ENCODE data around the gene LSM12.
"Not testable (repeated sequence)": the region's sequence is repeated elsewhere in the genome, so short reads cannot be mapped to it uniquely, and the experiment has no call there.

Gene LSM12

DNA sequence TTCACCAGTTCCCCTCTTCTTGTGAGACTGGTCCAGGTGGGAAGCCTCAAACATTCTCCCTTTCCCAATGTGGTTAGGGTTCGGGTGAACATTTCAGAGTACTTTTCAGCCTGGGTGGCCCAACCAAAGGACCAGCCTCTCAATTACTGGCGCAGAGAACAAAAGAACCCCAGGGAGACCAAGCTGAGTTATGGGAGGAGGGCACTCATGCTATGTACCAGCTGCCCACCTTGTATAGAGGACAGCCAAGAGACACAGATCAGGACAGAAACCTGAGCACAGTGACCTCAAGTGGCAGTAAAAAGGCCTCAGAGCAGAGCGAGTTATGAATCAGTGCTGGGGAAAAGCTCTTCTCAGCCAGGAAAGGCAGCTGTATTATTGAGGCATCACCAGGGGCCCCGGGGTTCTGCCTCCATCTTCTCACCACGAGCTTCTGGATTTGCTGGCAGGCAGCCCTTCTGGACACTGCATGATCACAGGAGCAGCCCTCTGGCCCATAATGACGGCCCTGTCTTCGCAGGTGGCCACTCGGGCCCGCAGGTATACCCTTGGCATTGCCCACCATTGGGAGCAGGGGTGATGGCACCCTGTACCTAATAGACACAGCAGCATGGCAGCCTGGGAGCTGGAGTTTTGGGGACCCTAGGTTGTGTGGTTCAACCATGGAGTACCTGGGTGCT is 7.9 kb upstream of the LSM12 start:
- DNase-seq: no peak

GRCh38 chr17:44071772-44072171 is 5.3 kb upstream of the LSM12 start:
- peak; percentile 59 for DNase-seq

GRCh38 chr17:44071198-44071520 is 4.7 kb upstream of the LSM12 start:
- DNase-seq: no peak

DNA sequence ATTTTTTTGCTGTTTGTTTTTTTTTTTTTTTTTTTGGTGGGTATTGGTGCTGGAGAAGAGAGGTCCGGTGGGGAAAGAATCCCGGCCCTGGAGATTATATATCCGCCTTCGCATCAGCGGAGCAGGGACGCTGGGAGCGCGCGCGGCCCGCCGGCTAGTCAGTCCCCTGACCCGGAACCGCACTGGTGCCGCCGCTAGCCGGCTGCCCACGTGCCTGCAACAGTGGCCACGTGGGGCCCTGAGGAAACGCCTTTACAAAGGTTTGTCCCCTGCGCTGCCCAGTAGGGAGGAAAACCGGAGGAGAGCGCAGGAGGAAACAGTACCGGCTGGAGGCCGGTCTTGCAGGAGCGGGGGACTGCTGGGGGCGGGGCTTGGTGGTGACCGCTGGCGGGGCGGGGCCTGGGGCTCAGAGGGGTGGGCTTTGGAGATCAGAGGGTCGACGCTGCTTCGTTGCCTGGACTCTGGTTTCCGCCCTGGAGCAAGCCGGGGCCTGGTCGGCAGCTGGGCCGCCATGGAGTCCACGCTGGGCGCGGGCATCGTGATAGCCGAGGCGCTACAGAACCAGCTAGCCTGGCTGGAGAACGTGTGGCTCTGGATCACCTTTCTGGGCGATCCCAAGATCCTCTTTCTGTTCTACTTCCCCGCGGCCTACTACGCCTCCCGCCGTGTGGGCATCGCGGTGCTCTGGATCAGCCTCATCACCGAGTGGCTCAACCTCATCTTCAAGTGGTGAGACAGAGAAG is 4.2 kb upstream of the LSM12 start, which contains the start of gene G6PC3:
Gene G6PC3, plus strand, starts transcription at position 281 of the 743 bp plus-strand sequence. Its CDS starts 231 bp downstream, at position 512.
- peak; percentile 99 for DNase-seq

DNA sequence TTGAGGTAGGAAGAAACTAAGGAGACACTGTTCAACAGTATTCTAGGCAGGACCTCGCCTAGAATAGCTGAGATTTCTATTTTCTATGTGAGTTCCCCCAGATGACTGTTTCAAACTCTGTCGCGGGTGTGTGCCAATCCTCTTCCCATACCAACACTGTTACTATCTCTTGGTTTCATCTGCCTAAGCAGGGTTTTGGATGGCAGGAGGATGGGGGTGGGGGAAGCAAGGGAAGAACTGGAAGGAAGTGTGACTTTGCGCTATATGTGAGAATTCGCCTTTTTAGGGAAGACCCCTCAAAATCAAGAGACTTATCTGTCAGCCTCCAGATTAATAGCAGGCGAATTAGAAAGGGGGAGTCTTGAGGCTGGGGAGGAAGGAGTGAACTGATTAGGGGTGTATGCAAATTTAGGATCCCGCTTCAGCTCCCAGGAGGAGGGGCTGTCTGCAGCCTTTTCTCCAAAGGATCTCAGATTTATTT is 3.5 kb upstream of the LSM12 start:
- DNase-seq: no peak

GRCh38 chr17:44067545-44067940 is 1.1 kb upstream of the LSM12 start:
- DNase-seq: no peak

DNA sequence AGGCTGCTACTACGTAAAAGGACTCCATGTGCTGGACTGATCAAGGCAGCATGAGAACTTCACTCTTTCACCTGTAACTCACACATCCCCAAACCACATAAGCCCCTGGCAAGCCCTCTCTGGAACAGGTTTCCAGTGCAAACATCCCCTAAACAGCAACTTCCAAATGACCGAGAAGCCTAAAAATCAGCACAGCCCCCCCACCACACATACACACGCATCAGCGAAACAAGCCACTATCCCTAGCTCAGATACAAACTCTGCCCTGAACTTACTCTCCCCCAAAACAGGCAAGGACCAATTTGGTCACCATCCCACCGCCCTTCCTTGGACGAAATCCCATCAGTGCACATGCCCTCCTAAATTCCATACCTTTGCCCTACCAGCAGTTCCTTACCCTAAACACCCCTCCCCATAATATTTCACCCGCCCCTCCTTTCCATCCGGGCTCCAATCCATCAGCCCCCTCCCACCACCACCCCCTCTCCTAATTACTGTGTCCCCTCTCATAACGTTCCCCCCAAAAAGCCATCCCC is 735 bp downstream of the LSM12 start:
- no peak for DNase-seq

DNA sequence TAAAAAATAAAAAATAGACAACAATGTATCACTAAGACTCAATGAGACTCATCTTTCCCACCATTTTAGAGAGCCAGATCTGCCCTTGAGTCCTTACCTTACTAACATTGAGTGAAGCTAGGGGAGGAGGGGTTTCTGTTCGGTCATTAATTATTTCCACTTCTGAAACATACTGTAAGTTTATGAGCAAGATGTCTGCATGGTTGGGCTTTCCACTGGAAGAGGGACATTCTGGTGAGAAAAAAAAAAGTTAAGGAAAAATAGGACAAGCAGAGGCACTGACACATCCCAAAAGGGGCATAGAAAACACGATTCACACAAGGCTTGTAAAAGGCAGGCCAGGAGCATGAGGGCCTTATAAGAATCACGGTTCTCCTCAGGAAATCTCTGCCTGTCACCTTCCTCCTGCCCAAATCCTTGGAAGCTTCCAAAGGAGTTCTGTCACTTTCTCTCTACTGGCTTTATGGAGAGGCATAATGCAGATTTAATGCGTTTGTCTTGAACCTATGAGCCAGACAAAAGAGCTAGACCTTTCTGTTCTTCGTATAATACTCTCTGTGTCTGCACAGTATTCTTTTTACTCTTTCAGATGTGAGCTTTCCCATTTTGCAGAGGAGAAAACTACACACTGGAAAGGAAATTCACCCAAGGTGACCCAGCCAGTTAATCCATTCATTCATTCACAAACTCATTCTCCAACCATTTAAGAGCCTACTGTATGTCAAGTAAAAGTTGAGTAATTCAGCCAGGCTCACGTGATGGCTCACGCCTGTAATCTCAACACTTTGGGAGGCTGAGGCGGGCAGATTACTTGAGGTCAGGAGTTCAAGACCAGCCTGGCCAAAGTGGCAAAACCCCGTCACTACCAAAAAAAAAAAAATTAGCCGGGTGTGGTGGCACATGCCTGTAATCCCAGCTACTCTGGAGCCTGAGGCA is 2.5 kb downstream of the LSM12 start:
- DNase-seq: no peak

- no peak for DNase-seq
Observed at GRCh38 chr17:44062871-44063270, 3.6 kb downstream of the LSM12 start.

DNA sequence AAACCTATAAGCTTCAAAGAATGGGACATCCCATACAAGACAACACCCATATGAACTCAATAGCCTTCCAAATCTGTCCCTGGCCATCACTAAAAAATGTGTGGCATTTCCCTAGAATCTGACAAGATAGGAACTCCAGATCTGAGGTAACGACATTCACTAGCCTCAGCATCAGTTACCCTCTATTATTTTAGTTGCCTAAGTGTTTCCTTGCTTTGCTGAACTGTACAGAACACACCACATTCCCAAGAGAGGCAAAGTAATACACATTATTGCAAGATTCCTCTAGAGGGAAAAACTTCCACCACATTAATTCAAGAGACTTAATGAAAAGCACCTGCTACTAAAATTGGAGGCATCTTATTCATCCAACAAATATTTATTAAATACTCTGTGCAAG is 5.0 kb downstream of the LSM12 start:
- no peak for DNase-seq

- DNase-seq: no peak
Observed at GRCh38 chr17:44059101-44059892, 7.2 kb downstream of the LSM12 start.

GRCh38 chr17:44053125-44053872 is 13.2 kb downstream of the LSM12 start:
- DNase-seq: no peak

GRCh38 chr17:44049294-44050060 is 17.0 kb downstream of the LSM12 start:
- DNase-seq: no peak

DNA sequence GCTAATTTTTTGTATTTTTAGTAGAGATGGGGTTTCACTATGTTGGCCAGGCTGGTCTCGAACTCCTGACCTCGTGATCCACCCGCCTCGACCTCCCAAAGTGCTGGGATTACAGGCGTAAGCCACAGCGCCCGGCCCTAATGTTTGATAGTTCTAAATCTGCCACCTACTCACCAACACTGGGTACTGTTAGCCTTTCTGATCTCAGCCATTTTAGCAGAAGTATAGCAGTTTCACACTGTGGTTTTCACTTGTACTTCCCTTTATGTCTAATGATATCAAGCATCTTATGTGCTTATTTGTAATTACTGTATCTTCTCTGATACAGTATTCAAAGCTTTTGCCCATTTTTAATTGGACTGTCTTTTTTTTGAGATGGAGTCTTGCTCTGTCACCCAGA is 19.6 kb downstream of the LSM12 start:
- DNase-seq: not testable (repeated sequence)

DNA sequence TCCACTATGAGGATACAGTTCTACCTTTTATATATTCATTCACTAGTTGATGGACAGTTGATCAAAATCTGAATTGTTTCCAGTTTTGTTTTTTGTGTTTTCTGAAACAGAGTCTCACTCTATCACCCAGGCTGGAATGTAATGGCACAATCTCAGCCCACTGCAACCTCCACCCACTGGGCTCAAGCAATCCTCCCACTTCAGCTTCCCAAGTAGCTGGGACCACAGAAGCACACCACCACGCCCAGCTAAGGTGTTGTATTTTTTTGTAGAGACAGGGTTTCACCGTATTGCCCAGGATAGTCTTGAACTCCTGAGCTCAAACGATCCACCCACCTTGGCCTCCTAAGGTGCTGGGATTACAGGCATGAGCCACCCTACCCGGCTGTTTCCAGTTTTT is 21.0 kb downstream of the LSM12 start:
- DNase-seq: no peak

DNA sequence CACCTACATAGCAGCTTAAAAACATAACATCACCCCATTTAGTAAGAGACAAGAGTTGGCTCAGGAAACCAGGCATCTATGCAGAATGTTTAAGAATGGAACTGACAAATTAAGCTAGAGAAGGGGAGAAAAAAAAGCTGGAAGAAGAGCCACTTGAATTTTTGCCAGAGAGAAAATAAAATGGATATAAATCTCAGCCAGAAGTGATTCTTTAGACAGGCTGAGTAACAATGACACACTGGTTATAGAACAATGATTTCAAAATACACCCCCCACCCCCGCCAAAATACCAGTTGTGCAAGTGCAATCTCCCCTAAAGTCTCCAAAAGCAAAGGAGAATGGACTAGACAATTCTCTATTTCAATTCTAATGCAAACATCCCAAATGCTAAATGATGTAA is 22.4 kb downstream of the LSM12 start:
- DNase-seq: no peak

DNA sequence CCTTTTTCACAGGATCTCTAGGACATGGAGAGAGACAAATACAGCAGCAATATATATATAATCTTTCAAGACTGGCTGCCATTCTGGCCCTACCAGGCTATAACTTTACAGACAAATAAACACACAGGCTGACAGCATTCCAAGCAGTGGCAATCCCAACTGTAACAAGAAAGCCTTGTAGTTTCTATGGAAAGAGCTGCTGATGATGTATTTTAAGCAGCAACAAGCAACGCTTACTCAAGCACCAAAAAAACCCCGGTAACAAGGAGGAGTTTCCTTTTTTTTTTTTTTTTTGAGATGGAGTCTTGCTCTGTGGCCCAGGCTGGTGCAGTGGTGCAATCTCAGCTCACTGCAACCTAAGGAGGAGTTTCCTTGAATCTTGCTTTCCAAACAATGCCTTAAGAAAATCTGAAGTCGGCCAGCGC is 23.2 kb downstream of the LSM12 start:
- no peak for DNase-seq

GRCh38 chr17:44039829-44040635 is 26.4 kb downstream of the LSM12 start:
- DNase-seq: no peak

- DNase-seq: no peak
Observed at GRCh38 chr17:44038604-44039011, 27.9 kb downstream of the LSM12 start.

GRCh38 chr17:44037471-44037870 is 29.0 kb downstream of the LSM12 start:
- no peak for DNase-seq

Measured in NCI-H226 (cell line).